Measurements from ENCODE around the gene MIGA2. TPM values are rescaled to one million over a fixed set of nuclear protein-coding genes. Genes with fewer than 3 reads are reported as not detected.
"Not testable (repeated sequence)": the region's sequence is repeated elsewhere in the genome, so short reads cannot be mapped to it uniquely, and the experiment has no call there.

MIGA2 gene
- total RNA-seq, 2 experiments from 2014 or later, result 27.7 to 37.7 TPM

DNA sequence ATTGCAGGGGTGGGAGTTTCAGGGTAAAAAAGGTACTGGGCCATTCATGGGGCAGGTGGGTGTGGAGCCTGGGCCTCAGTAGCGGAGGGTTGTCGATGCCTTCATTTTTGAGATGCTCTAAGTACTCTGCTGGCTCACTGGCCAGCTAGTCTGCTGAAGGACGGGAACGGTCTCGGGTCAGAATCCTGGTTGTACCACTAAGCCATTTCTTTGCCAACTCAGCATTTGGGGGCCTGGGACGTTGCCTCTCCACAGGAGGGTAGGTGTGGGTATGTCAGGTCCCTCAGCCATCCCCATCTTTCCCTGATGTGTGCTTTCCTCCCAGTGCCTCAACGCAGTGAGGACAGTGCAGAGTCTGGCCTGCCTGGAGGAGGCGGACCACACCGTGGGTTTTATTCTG lies 33.4 kb upstream of the MIGA2 start:
- H3K9me2 ChIP-seq (ENCODE audit: insufficient read depth, low read length), result no peaks in the 10 kb centered on the region
- intact Hi-C loops (cut with micrococcal nuclease; ENCODE audit: unreplicated experiment), result no loop called here
- no peak overlapping the region for H3K27ac ChIP-seq (ENCODE audit: low read depth, low read length, poor library complexity, severe bottlenecking)
- H3K79me2 ChIP-seq (ENCODE audit: insufficient read depth, low read depth, low read length), result no peaks in the 10 kb centered on the region
- TF ChIP-seq, protein P1, sequence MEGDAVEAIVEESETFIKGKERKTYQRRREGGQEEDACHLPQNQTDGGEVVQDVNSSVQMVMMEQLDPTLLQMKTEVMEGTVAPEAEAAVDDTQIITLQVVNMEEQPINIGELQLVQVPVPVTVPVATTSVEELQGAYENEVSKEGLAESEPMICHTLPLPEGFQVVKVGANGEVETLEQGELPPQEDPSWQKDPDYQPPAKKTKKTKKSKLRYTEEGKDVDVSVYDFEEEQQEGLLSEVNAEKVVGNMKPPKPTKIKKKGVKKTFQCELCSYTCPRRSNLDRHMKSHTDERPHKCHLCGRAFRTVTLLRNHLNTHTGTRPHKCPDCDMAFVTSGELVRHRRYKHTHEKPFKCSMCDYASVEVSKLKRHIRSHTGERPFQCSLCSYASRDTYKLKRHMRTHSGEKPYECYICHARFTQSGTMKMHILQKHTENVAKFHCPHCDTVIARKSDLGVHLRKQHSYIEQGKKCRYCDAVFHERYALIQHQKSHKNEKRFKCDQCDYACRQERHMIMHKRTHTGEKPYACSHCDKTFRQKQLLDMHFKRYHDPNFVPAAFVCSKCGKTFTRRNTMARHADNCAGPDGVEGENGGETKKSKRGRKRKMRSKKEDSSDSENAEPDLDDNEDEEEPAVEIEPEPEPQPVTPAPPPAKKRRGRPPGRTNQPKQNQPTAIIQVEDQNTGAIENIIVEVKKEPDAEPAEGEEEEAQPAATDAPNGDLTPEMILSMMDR (conservative IDR thresholded peaks at IDR 0.05; ENCODE audit: low read length), result no peak
- no peak for TF ChIP-seq EZH2phosphoT487 (IDR thresholded peaks at IDR 0.05; ENCODE audit: borderline replicate concordance, low read depth, low read length)
- H3K9me3 ChIP-seq (ENCODE audit: low read length), result no peaks in the 10 kb centered on the region
- no peak for DNase-seq (ENCODE audit: low spot score)
- peaks cover 95% of the 10 kb centered on the region for H3K36me3 ChIP-seq (ENCODE audit: insufficient read depth, low read length)
- POLR2A ChIA-PET, result no interaction called here
- no TSS peak for BruUV-seq (replicated peaks)
- H3K4me2 ChIP-seq (ENCODE audit: low read length), result no peak overlapping the region
- CTCF ChIA-PET (ENCODE audit: unreplicated experiment), result no interaction called here
- no peaks in the 10 kb centered on the region for H4K20me1 ChIP-seq (ENCODE audit: insufficient read depth, low read length)
- no peaks in the 10 kb centered on the region for H3K4me1 ChIP-seq (ENCODE audit: insufficient read depth, low read length, poor library complexity, severe bottlenecking)
- H2AFZ ChIP-seq (ENCODE audit: low read length), result no peak overlapping the region
- H3K4me3 ChIP-seq (ENCODE audit: low read depth, low read length, poor library complexity, severe bottlenecking), result no peak overlapping the region

DNA sequence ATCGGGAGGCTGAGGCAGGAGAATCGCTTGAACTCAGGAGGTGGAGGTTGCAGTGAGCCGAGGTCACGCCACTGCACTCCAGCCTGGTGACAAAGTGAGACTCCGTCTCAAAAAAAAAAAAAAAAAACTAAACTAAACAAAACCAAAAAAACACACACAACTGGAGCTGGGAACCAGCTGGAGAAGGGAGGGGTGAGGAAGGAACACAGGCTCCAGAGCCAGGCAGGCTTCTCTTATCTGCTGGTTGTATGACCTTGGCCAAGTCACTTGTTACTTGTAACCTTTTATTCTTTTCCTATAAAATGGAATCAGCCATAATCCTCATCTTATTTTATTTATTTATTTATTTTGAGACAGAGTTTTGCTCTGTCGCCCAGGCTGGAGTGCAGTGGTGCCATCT lies 32.3 kb upstream of the MIGA2 start:
- DNase-seq (ENCODE audit: low spot score); BruUV-seq (replicated peaks); CTCF ChIA-PET (ENCODE audit: unreplicated experiment); H3K4me1 ChIP-seq (ENCODE audit: insufficient read depth, low read length, poor library complexity, severe bottlenecking); H4K20me1 ChIP-seq (ENCODE audit: insufficient read depth, low read length); H3K4me3 ChIP-seq (ENCODE audit: low read depth, low read length, poor library complexity, severe bottlenecking); H3K9me3 ChIP-seq (ENCODE audit: low read length); H3K27ac ChIP-seq (ENCODE audit: low read depth, low read length, poor library complexity, severe bottlenecking); POLR2A ChIA-PET; H3K79me2 ChIP-seq (ENCODE audit: insufficient read depth, low read depth, low read length); intact Hi-C loops (cut with micrococcal nuclease; ENCODE audit: unreplicated experiment); H3K9me2 ChIP-seq (ENCODE audit: insufficient read depth, low read length); H2AFZ ChIP-seq (ENCODE audit: low read length); H3K4me2 ChIP-seq (ENCODE audit: low read length): not testable (repeated sequence)
- peaks cover 93% of the 10 kb centered on the region for H3K36me3 ChIP-seq (ENCODE audit: insufficient read depth, low read length)

DNA sequence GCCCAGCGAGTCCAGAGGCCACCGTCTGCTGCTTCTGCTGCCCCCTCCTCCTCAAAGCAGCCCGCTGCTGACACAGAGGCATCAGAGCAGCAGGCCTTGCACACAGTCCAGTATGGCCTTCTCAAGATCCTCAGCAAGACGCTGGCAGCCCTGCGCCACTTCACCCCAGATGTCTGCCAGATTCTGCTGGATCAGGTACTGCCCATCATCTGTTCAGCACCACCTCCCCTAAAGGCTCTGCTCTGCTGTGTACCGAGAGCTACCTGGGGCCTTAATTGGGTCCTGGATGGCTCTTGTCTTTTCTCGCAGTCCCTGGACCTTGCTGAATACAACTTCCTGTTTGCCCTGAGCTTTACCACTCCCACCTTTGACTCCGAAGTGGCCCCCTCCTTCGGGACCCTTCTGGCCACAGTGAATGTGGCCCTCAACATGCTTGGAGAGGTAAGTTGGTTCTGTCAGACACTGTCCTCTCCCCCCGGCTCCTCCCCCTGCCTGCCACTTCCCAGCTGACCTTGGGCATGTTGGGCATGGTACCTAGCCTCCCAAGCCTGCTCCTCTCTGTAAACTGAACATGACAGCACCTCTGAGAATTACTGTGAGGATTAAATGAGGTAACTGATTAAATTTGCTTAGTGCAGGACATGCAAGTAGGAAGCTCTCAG lies 31.0 kb upstream of the MIGA2 start:
- no TSS peak for BruUV-seq (replicated peaks)
- no peaks in the 10 kb centered on the region for H4K20me1 ChIP-seq (ENCODE audit: insufficient read depth, low read length)
- no peaks in the 10 kb centered on the region for H3K4me1 ChIP-seq (ENCODE audit: insufficient read depth, low read length, poor library complexity, severe bottlenecking)
- H3K79me2 ChIP-seq (ENCODE audit: insufficient read depth, low read depth, low read length), result no peaks in the 10 kb centered on the region
- H3K27ac ChIP-seq (ENCODE audit: low read depth, low read length, poor library complexity, severe bottlenecking), result no peak overlapping the region
- no peak for TF ChIP-seq EZH2phosphoT487 (IDR thresholded peaks at IDR 0.05; ENCODE audit: borderline replicate concordance, low read depth, low read length)
- TF ChIP-seq, protein P1 (conservative IDR thresholded peaks at IDR 0.05; ENCODE audit: low read length), result no peak
- CTCF ChIA-PET (ENCODE audit: unreplicated experiment), result interaction anchor here (1.0 to 1.1 kb wide), 2 partner anchors 23 to 178 kb away, joined by 4 read pairs; partner anchors contain the start of gene SH3GLB2
- H3K9me3 ChIP-seq (ENCODE audit: low read length), result no peaks in the 10 kb centered on the region
- intact Hi-C loops (cut with micrococcal nuclease; ENCODE audit: unreplicated experiment), result loop anchor here (5.0 kb wide), 1 partner anchor 143 kb away; no protein-coding TSS in a partner anchor
- H3K9me2 ChIP-seq (ENCODE audit: insufficient read depth, low read length), result no peaks in the 10 kb centered on the region
- H3K36me3 ChIP-seq (ENCODE audit: insufficient read depth, low read length), result peaks cover 85% of the 10 kb centered on the region
- no peak overlapping the region for H3K4me2 ChIP-seq (ENCODE audit: low read length)
- H2AFZ ChIP-seq (ENCODE audit: low read length), result no peak overlapping the region
- DNase-seq (ENCODE audit: low spot score), result no peak
- POLR2A ChIA-PET, result no interaction called here
- no peak overlapping the region for H3K4me3 ChIP-seq (ENCODE audit: low read depth, low read length, poor library complexity, severe bottlenecking)

All from OCI-LY7 (cell line).